HL-60 (cell line): ENCODE data around the gene ASS1.

Experiments
- DNase-seq, 2 experiments: peaks; one replicate each; pipeline ENCODE4 v3.0.0-alpha.2; 2010 to 2020; ENCODE audit warnings: low read depth in 1 of 2, low spot score in 1 of 2
- H3K27ac ChIP-seq: fragments of 250-450 bp; sonication (Bioruptor Pico); replicated peaks from 2 replicates; pipeline ENCODE4 v1.5.1; 2020; ENCODE audit warnings: mild to moderate bottlenecking, moderate library complexity
- H3K27me3 ChIP-seq: fragments of 250-450 bp; sonication (Bioruptor Pico); 2 replicates; pipeline ENCODE4 v1.5.1; 2021; ENCODE audit warnings: mild to moderate bottlenecking, moderate library complexity; ENCODE audit not compliant: insufficient read depth, poor library complexity, severe bottlenecking
- H3K4me3 ChIP-seq: replicated peaks from 2 replicates; pipeline ENCODE4 v1.5.1; 2011; ENCODE audit warnings: mild to moderate bottlenecking, control low read depth, low read length; ENCODE audit not compliant: insufficient read depth
- CTCF ChIP-seq: IDR thresholded peaks from one replicate; pipeline ENCODE4 v1.5.1; 2011; ENCODE audit warnings: low read length, control low read depth, inconsistent platforms; ENCODE audit not compliant: insufficient read depth
- GABPA ChIP-seq: IDR thresholded peaks from 2 replicates; pipeline ENCODE4 v1.6.1; 2012; ENCODE audit warnings: low read depth
- POLR2AphosphoS5 ChIP-seq: IDR thresholded peaks from 2 replicates; pipeline ENCODE4 v1.6.1; 2012; ENCODE audit warnings: low read depth
- REST ChIP-seq: IDR thresholded peaks from 2 replicates; pipeline ENCODE4 v1.6.1; 2012; ENCODE audit warnings: low read depth; ENCODE audit not compliant: insufficient replicate concordance
- SPI1 ChIP-seq: IDR thresholded peaks from 2 replicates; pipeline ENCODE4 v1.6.1; 2012; ENCODE audit warnings: low read depth, mild to moderate bottlenecking, borderline replicate concordance

ASS1 gene

GRCh38 chr9:130526854-130527650 is 82.3 kb downstream of the ASS1 start:
- no peak for DNase-seq
- Histone ChIP-seq H3K27ac (no peak overlapping the region), H3K4me3 (no peak overlapping the region), H3K27me3 (no peaks in the 10 kb centered on the region)
- TF ChIP-seq CTCF: no peak
- TF ChIP-seq POLR2AphosphoS5: no peak
- no peak for TF ChIP-seq REST
- TF ChIP-seq GABPA: no peak
- no peak for TF ChIP-seq SPI1

GRCh38 chr9:130527651-130528310 is 83.0 kb downstream of the ASS1 start:
- Histone ChIP-seq H3K27ac (no peak overlapping the region), H3K27me3 (no peaks in the 10 kb centered on the region), H3K4me3 (no peak overlapping the region)
- DNase-seq: no peak
- TF ChIP-seq GABPA (no peak), POLR2AphosphoS5 (no peak), REST (no peak), SPI1 (no peak), CTCF (no peak)

- Histone ChIP-seq H3K27ac (no peak overlapping the region), H3K27me3 (no peaks in the 10 kb centered on the region), H3K4me3 (no peak overlapping the region)
- no peak for DNase-seq
- TF ChIP-seq POLR2AphosphoS5 (no peak), SPI1 (no peak), REST (no peak), CTCF (no peak), GABPA (no peak)
Observed at GRCh38 chr9:130528674-130529073, 83.9 kb downstream of the ASS1 start.
